GM12874 (cell line): ENCODE measurements around the gene ANKRD40CL.

ENCODE experiments used
- CTCF ChIP-seq: IDR thresholded peaks from 2 replicates; pipeline ENCODE4 v1.5.1; 2011; ENCODE audit warnings: low read depth, mild to moderate bottlenecking, control low read depth, low read length, moderate library complexity; ENCODE audit not compliant: insufficient read depth

ANKRD40CL gene

GRCh38 chr17:50758524-50758923 lies 8.8 kb downstream of the ANKRD40CL start:
- TF ChIP-seq CTCF = no peak

GRCh38 chr17:50754521-50754920 lies 12.8 kb downstream of the ANKRD40CL start:
- no peak for TF ChIP-seq CTCF

GRCh38 chr17:50749245-50749644 lies 18.1 kb downstream of the ANKRD40CL start:
- no peak for TF ChIP-seq CTCF

DNA sequence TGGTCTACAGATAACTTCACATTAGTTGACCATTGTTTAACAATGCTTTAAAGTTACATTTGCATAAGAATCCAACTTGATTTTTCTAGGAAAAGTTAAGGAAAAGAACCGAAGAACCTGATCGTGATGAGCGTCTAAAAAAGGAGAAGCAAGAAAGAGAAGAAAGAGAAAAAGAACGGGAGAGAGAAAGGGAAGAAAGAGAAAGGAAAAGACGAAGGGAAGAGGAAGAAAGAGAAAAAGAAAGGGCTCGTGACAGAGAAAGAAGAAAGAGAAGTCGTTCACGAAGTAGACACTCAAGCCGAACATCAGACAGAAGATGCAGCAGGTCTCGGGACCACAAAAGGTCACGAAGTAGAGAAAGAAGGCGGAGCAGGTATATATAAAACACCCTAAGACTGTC lies 21.7 kb downstream of the ANKRD40CL start:
- no peak for TF ChIP-seq CTCF

DNA sequence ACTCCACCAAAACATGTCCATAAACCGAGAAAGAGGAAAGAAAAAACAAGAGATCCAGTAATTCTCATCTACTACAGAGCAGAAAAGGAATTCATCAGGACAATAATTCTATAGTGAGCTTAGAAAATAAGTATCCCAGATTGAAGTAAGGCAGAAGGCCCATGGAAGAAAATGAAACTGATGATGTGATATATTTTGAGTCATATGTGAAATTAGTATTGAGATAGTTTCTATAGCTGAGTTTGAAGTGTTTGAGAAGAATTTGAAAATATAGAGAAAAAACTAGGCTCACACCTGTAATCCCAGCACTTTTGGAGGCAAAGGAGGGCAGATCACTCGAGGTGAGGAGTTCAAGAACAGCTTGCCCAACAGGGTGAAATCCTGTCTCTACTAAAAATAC lies 28.2 kb downstream of the ANKRD40CL start:
- no peak for TF ChIP-seq CTCF

DNA sequence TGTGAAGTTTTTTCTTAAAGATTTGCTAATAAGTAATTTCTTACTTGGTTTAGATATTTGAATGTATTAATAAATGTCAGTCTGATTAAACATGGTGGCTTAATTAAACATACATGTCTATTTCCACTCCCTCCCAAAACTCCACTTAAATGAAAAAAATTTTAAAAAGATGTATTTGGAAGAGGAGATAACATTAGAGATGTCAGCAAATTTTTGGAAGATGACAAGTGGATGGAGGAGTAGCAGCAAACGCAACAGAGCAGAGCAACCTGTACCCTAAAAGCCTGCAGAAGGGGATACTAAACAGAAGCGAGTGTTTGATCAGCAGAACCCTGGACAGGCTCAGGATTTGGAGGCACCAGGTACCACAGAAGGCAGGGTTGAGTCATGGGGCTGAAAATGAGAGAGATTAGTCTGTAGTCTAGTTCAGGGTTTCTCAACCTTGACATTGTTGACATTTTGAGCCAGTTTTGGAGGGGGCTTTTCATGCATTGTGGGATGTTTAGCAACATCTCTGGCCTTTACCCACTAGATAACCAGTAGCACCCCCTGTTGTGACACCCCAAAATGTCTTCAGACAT lies 30.1 kb downstream of the ANKRD40CL start:
- TF ChIP-seq CTCF = no peak

DNA sequence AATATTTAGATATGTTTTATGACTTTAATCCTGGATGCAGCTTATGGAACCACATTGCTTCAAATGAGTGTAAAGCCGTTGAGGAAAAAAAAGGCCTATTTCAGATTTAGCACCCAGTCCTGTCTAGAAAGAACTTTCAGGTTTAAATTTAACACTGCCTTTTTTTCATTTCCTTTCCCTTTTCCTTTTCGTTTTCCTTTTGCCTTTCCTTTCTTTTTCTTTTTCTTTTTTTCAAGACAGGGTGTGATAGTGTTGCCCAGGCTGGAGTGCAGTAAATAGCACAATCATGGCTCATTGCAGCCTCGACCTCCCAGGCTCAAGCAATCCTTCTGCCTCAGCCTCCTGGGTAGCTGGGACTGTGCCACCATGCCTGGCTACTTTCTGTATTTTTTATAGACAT lies 32.0 kb downstream of the ANKRD40CL start:
- TF ChIP-seq CTCF = no peak
